GM21526 (cell line): ENCODE results near the gene SIN3B.

Source experiments
- ATAC-seq: cut with Tn5 transposase; IDR thresholded peaks from one replicate; pipeline ENCODE4 v1.9.1; 2021; ENCODE audit warnings: moderate library complexity; ENCODE audit not compliant: unreplicated experiment, low FRiP score

The SIN3B gene

GRCh38 chr19:16887353-16888265 lies 58.4 kb downstream of the SIN3B start:
- ATAC-seq: no peak

DNA sequence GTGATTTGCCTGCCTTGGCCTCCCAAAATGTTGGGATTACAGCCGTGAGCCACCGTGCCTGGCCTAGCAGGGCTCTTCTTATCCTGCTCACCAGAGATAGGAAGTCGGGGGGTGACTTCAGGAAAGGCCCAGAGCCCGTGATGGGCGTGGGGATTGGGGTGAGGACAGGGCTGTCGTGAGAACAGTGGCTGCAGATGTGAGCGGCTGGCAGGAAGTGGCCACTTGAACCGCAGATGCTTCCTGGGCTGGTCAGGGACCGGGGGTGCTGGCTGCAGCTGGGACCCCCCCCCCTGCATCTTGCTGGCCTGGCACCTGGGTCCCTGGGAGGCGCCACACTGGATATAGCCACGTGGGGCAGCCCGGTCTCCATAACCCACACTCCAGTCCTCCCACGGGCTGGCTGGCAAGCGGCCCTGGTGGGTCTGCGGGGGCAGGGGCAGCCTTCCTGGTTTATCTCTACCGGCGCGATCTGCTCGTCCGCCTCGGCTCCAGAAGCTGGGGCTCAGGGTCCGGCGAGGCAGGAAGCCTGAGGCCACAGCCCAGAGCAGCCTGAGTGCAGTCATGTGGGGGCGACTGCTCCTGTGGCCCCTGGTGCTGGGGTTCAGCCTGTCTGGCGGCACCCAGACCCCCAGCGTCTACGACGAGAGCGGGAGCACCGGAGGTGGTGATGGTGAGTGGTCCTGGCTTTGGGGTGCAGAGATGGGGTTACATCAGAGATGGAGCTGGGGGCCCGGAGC lies 59.6 kb downstream of the SIN3B start, which contains the start of gene F2RL3:
Gene F2RL3, plus strand, starts transcription at position 371 of the 737 bp plus-strand sequence. Its CDS starts 191 bp downstream, at position 562.
- ATAC-seq: no peak

- no peak for ATAC-seq
These were observed 60.2 kb downstream of the SIN3B start for GRCh38 chr19:16889366-16889882.

GRCh38 chr19:16889883-16890460 lies 60.8 kb downstream of the SIN3B start:
- ATAC-seq: no peak

- no peak for ATAC-seq
These were observed 61.4 kb downstream of the SIN3B start for GRCh38 chr19:16890461-16891184.

GRCh38 chr19:16891696-16892382 lies 62.6 kb downstream of the SIN3B start:
- ATAC-seq: no peak

GRCh38 chr19:16892436-16892835 lies 63.2 kb downstream of the SIN3B start:
- no peak for ATAC-seq

GRCh38 chr19:16892868-16893685 lies 63.9 kb downstream of the SIN3B start:
- no peak for ATAC-seq

- no peak for ATAC-seq
These were observed 64.4 kb downstream of the SIN3B start for GRCh38 chr19:16893686-16893989.

DNA sequence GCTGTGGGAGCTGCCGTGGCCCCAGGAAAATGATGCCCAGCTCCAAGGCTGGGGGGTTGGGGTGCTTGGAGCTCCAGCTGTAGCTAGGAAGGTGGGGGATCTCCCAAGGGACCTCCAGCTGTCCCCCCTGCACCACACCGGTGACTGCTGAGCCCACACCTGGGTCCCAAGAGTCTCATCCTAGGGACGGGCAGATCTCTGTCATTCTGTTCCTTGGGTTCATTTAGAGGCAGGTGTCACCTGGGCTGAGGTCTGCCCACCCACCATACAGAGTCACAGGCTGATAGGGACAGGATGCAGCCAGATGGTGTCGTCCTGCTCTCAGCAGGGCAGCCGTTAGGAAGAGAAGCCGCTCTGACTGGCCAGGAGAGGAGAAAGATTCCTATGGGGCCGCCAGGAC lies 64.9 kb downstream of the SIN3B start:
- ATAC-seq: no peak

GRCh38 chr19:16895467-16896145 lies 66.4 kb downstream of the SIN3B start:
- ATAC-seq: no peak

DNA sequence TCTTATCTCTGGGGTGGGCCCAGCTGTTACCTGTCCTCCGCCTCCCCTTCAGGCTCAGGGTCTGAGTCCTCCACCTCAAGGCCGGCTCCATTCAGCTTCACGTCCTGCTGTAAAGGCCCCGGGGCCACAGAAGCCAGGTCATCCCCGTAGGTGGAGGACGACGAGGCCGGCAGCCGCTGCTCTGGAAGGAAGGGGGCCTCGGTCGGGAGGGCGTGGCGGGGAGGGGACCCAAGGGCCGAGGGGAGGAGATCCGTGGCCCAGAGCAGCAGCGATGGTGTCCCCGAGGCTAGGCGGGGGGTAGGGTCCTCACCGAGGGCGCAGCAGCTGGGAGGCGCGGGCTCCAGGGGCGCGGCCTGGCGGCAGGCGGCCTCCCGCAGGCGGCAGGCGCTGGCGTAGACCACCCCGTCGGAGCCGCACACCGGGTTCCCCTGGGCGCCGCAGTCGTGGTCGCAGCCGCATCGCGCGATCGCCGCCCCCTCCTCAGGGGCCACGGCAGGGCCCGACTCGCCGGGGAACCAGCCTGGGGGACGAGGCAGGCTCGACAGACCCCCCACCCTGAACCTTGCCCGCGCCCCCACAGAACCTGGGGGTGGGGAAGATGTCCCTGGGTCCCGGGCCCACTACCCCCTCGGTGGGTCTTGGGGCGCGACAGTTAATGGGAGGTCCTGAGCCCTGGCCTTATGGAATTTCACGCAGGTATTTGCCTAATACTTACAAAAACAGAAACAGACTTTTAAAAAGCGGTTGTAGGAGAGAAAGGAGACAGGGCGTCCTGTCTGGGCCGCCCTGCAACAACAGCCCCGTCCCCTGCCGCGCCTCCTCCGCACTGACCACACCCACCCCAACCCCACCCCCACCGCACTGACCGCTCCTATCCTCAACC lies 67.2 kb downstream of the SIN3B start:
- ATAC-seq: peak; percentile 24

DNA sequence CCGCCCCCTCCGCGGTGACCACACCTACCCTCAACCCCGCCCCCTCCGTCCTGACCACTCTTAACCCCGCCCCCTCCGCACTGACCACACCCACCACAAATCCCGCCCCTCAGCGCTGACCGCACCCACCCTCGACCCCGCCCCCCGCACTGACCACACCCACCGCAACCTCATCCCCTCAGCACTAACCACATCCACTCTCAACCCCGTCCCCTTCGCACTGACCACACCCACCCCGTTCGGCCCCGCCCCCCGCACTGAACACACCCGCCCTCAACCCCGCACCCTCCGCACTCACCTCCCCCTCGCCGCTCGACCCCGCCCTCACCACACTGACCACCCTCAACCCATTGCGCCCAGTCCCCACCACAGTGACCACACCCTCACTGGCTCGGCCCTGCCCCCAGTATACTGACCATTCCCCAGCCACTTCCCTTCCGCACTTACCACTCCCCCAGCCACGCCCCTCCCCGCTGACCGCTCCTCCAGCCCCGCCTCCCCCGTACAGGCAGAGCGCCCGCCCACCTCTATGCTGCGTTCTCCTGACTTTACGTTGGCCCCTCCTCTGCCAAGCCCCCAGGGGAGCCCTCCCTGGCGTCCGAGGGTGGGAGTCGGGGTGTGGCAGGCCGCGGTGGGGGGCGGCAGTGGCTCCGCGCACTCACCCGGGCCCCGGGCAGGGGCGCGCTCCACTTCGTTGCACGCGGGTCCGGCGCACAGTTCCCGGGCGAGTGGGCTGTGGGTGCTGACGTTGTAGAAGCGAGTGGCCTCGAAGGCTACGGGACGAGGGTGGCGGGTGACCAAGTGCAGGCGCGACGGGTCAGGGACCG lies 68.0 kb downstream of the SIN3B start:
- peak; percentile 41 for ATAC-seq

- ATAC-seq: no peak
These were observed 68.6 kb downstream of the SIN3B start for GRCh38 chr19:16897856-16898161.

DNA sequence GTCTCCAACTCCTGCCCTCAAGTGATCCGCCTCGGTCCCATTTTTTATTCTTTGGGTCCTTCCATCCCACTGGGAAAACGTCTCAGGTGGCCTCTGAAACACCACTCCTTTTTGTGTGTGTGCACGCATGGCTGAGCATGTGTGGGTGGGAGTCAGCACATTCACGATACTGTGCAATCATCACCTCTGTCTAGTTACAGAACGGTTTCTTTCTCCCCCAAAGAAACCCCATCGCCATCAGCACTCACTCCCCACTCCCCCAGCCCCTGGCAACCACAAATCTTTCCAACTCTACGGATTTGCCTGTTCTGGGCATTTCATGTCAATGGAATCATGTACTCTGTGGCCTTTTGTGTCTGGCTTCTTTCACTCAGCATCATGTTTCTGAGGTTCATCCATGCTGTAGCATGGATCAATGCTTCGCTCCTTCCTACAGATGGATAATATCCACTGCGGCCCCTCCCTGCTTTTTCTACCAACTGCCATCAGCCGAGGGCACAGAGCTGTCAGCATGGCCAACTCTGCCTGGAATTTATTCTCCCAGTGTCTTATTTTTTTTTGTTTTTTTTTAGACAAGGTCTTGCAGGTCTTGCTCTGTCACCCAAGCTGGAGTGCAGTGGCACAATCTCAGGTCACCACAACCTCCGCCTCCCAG lies 69.3 kb downstream of the SIN3B start:
- ATAC-seq: no peak

DNA sequence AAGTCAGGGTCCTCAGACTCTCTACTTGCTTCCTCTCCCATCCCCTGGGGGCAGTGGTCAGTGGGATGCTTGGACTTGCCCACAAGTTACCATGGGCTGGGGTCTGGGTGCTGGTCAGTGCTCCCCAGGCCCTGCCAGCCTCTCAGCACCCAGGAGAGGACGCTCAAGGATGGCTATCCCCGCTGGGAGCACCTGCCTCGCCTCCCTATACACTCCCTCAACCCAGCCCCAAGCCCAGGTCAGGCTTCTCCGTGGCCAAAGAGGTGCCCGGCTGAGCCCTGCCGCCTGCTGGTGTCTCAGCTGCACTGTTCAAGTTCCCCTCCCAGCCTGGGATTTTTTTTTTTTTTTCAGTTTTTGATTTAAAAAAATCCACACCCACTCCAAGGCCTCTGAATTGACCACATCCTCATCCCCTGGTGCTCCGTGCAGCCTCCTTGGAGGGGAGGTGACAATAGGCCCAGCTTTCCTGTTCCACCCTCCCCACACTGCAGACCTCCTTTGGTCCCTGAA lies 70.4 kb downstream of the SIN3B start:
- no peak for ATAC-seq
